Loucy (cell line): ENCODE data around the gene VTN.

ENCODE experiments used
- CTCF ChIP-seq: fragments of 200-600 bp; sonication (generic); conservative IDR thresholded peaks from 2 replicates; pipeline ENCODE4 v1.5.1; 2014; ENCODE audit warnings: mild to moderate bottlenecking, antibody characterized with exemption, low read length
- EZH2phosphoT487 ChIP-seq: fragments of 200-600 bp; IDR thresholded peaks from 2 replicates; pipeline ENCODE4 v1.6.1; 2018; ENCODE audit warnings: antibody characterized with exemption, mild to moderate bottlenecking, moderate library complexity, borderline replicate concordance

- TF ChIP-seq CTCF (0 out of 2 replicates have a peak, but pooled peaks have one; percentile 19), EZH2phosphoT487 (no peak)
These were observed 51.1 kb downstream of the VTN start, which contains the start of gene TMEM97 for GRCh38 chr17:28318759-28319597.
